GM19372 (cell line): ENCODE data around the gene USP6.
"Not testable (repeated sequence)": the region's sequence is repeated elsewhere in the genome, so short reads cannot be mapped to it uniquely, and the experiment has no call there.

ENCODE experiments used
- ATAC-seq: cut with Tn5 transposase; IDR thresholded peaks from one replicate; pipeline ENCODE4 v1.9.1; 2021; ENCODE audit warnings: mild to moderate bottlenecking, low read depth, moderate library complexity; ENCODE audit not compliant: unreplicated experiment

Gene USP6

GRCh38 chr17:5121186-5121841 is 5.5 kb downstream of the USP6 start:
- ATAC-seq, result no peak

GRCh38 chr17:5122056-5122455 is 6.2 kb downstream of the USP6 start:
- not testable (repeated sequence) for ATAC-seq

- ATAC-seq, result no peak
Measured at GRCh38 chr17:5122586-5123342, 6.9 kb downstream of the USP6 start.

- no peak for ATAC-seq
Measured at GRCh38 chr17:5123343-5124124, 7.7 kb downstream of the USP6 start.

- not testable (repeated sequence) for ATAC-seq
Measured at GRCh38 chr17:5124125-5124760, 8.4 kb downstream of the USP6 start.

- not testable (repeated sequence) for ATAC-seq
Measured at GRCh38 chr17:5124896-5125295, 9.1 kb downstream of the USP6 start.

- ATAC-seq, result no peak
Measured at GRCh38 chr17:5126719-5127488, 11.1 kb downstream of the USP6 start.

GRCh38 chr17:5127910-5128309 is 12.1 kb downstream of the USP6 start:
- ATAC-seq, result no peak

GRCh38 chr17:5128387-5128786 is 12.6 kb downstream of the USP6 start:
- not testable (repeated sequence) for ATAC-seq

GRCh38 chr17:5128905-5129535 is 13.2 kb downstream of the USP6 start:
- no peak for ATAC-seq

GRCh38 chr17:5129770-5130169 is 13.9 kb downstream of the USP6 start:
- not testable (repeated sequence) for ATAC-seq

- ATAC-seq, result not testable (repeated sequence)
Measured at GRCh38 chr17:5130261-5130660, 14.4 kb downstream of the USP6 start.

GRCh38 chr17:5130687-5131086 is 14.9 kb downstream of the USP6 start:
- ATAC-seq, result not testable (repeated sequence)

GRCh38 chr17:5131146-5131715 is 15.4 kb downstream of the USP6 start:
- no peak for ATAC-seq

GRCh38 chr17:5131799-5132502 is 16.1 kb downstream of the USP6 start:
- not testable (repeated sequence) for ATAC-seq

GRCh38 chr17:5132503-5133225 is 16.8 kb downstream of the USP6 start:
- not testable (repeated sequence) for ATAC-seq

GRCh38 chr17:5133311-5133710 is 17.5 kb downstream of the USP6 start:
- no peak for ATAC-seq

- not testable (repeated sequence) for ATAC-seq
Measured at GRCh38 chr17:5133961-5134360, 18.1 kb downstream of the USP6 start.
